PFSK-1 (cell line): ENCODE data around the gene SLC13A3.

Source experiments
- POLR2AphosphoS5 ChIP-seq: IDR thresholded peaks from 2 replicates; pipeline ENCODE4 v1.6.1; 2012; ENCODE audit warnings: low read depth, mild to moderate bottlenecking, control low read depth, low read length, moderate library complexity
- TAF1 ChIP-seq: IDR thresholded peaks from 2 replicates; pipeline ENCODE4 v1.6.1; 2012; ENCODE audit warnings: low read length, control low read depth, borderline replicate concordance; ENCODE audit not compliant: insufficient read depth

GRCh38 chr20:46649965-46650542, 1.2 kb downstream of the SLC13A3 start:
- TF ChIP-seq TAF1: no peak
- TF ChIP-seq POLR2AphosphoS5: no peak
